Activated CD8-positive, alpha-beta memory T cell treated with anti-CD3 and anti-CD28 coated beads, Interleukin-2, amount 50 U/mL, for 24 hours (primary cell): ENCODE results near the gene RILPL1.

Source experiments
- DNase-seq: peaks from one replicate; pipeline ENCODE4 v3.0.0-alpha.2; 2020; ENCODE audit errors: extremely low read depth

The RILPL1 gene

GRCh38 chr12:123428591-123428990 lies 104.9 kb downstream of the RILPL1 start:
- no peak for DNase-seq

GRCh38 chr12:123427036-123427769 lies 106.3 kb downstream of the RILPL1 start:
- DNase-seq: no peak

DNA sequence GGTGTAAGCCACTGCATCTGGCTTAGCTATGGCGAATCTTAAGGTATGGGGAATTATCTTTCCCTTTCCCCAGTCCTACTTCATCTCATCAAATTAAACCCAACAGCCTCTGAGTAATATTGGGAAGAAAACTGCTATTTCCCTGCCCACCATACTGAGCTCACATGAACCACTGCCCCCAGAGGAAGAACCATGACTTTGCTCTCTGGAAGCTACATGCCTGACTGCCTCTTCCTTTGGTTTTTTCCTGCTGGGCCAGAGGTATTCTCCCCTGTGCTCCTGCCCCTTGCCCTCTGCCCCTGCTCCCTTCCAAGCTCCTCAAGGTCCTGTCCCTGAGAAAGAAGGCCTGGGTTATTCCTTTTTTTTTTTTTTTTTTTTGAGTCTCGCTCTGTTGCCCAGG lies 112.2 kb downstream of the RILPL1 start:
- DNase-seq: no peak
